OCI-LY7 (cell line): Measurements from ENCODE around the gene MNS1. TPM values are rescaled to one million over a fixed set of nuclear protein-coding genes. Genes with fewer than 3 reads are reported as not detected.
A peak's percentile ranks its signal among the peaks of the same experiment; 100 is the strongest.

ENCODE experiments used
- Bru-seq: library from RNA; stranded (reverse); fragments of 400-500 nt; gene quantifications from one replicate; lab custom pipeline; 2021; lab: Mats Ljungman, UMichigan
- BruChase-seq, 2 experiments: library from RNA; stranded (reverse); fragments of 400-500 nt; gene quantifications; one replicate each; lab custom pipeline; 2021; lab: Mats Ljungman, UMichigan
- BruUV-seq: library from RNA; stranded (reverse); fragments of 400-500 nt; replicated peaks from 2 replicates; lab custom pipeline; 2021; lab: Mats Ljungman, UMichigan
- CTCF ChIA-PET: fragments of 300-600 bp; sonication (Branson Sonifier 250); formaldehyde crosslinking; loops from one replicate; lab custom pipeline; 2022; ENCODE audit warnings: antibody characterized with exemption; ENCODE audit not compliant: unreplicated experiment; lab: Charles Lee
- POLR2A ChIA-PET: fragments of 300-600 bp; sonication (Branson Sonifier 250); formaldehyde crosslinking; loops from one replicate; lab custom pipeline; 2022; ENCODE audit warnings: antibody characterized with exemption; lab: Charles Lee
- DNase-seq: peaks from one replicate; pipeline ENCODE4 v3.0.0-alpha.2; 2015; ENCODE audit warnings: low spot score
- H2AFZ ChIP-seq: fragments of 200-600 bp; sonication (generic), shearing (Covaris generic); 2 replicates; pipeline ENCODE4 v1.6.1; 2014; ENCODE audit warnings: mild to moderate bottlenecking, antibody characterized with exemption, low read length, moderate library complexity
- H3K27ac ChIP-seq: fragments of 200-600 bp; sonication (generic); 2 replicates; pipeline ENCODE4 v1.5.1; 2014; ENCODE audit warnings: mixed run types, low read depth, mild to moderate bottlenecking, moderate library complexity, low read length, inconsistent platforms; ENCODE audit not compliant: poor library complexity, severe bottlenecking
- H3K36me3 ChIP-seq: fragments of 200-600 bp; sonication (generic); 2 replicates; pipeline ENCODE4 v1.6.1; 2014; ENCODE audit warnings: mild to moderate bottlenecking, antibody characterized with exemption, low read length, moderate library complexity, mixed read lengths; ENCODE audit not compliant: insufficient read depth
- H3K4me1 ChIP-seq: fragments of 200-600 bp; sonication (generic); 2 replicates; pipeline ENCODE4 v1.5.1; 2014; ENCODE audit warnings: mild to moderate bottlenecking, low read length; ENCODE audit not compliant: insufficient read depth, poor library complexity, severe bottlenecking
- H3K4me2 ChIP-seq: fragments of 200-600 bp; sonication (generic); 2 replicates; pipeline ENCODE4 v1.6.1; 2014; ENCODE audit warnings: mild to moderate bottlenecking, low read length
- H3K4me3 ChIP-seq: fragments of 200-600 bp; sonication (generic); 2 replicates; pipeline ENCODE4 v1.5.1; 2014; ENCODE audit warnings: mild to moderate bottlenecking, low read depth, low read length; ENCODE audit not compliant: poor library complexity, severe bottlenecking
- H3K79me2 ChIP-seq: fragments of 200-600 bp; sonication (generic); 2 replicates; pipeline ENCODE4 v1.6.1; 2016; ENCODE audit warnings: low read depth, mild to moderate bottlenecking, low read length, moderate library complexity, mixed read lengths; ENCODE audit not compliant: insufficient read depth
- H3K9me2 ChIP-seq: fragments of 200-600 bp; sonication (generic); 2 replicates; pipeline ENCODE4 v1.6.1; 2016; ENCODE audit warnings: mild to moderate bottlenecking, low read length, mixed read lengths; ENCODE audit not compliant: insufficient read depth
- H3K9me3 ChIP-seq: fragments of 200-600 bp; sonication (generic); 2 replicates; pipeline ENCODE4 v1.6.1; 2014; ENCODE audit warnings: mild to moderate bottlenecking, mixed run types, low read length, mixed read lengths
- H4K20me1 ChIP-seq: fragments of 200-600 bp; sonication (generic); 2 replicates; pipeline ENCODE4 v1.6.1; 2014; ENCODE audit warnings: mild to moderate bottlenecking, antibody characterized with exemption, low read length, moderate library complexity, mixed read lengths; ENCODE audit not compliant: insufficient read depth
- CTCF ChIP-seq: fragments of 200-600 bp; sonication (generic); conservative IDR thresholded peaks from 2 replicates; pipeline ENCODE4 v1.5.1; 2014; ENCODE audit warnings: mild to moderate bottlenecking, antibody characterized with exemption, low read length, moderate library complexity, mixed read lengths
- EZH2phosphoT487 ChIP-seq: fragments of 200-600 bp; sonication (generic); IDR thresholded peaks from 2 replicates; pipeline ENCODE4 v1.6.1; 2018; ENCODE audit warnings: low read depth, borderline replicate concordance, mild to moderate bottlenecking, mixed run types, antibody characterized with exemption, low read length, moderate library complexity, mixed read lengths
- intact Hi-C: fragments of 100-400 bp; cut with micrococcal nuclease; formaldehyde crosslinking; loops from one replicate; pipeline ENCODE4 v1.10.0; 2022; ENCODE audit not compliant: unreplicated experiment
- long read RNA-seq: library from polyadenylated mRNA; stranded (forward); transcript quantifications from one replicate; pipeline ENCODE4 v2.0.0, GENCODE V29; 2022
- total RNA-seq, 2 experiments: library from RNA; depleted of rRNA in 1 of 2; stranded (reverse); fragments of >200 nt in 1 of 2; shearing (Covaris generic) in 1 of 2; gene quantifications; 2 replicates each; pipeline ENCODE4 v1.2.3, GENCODE V29; 2014 to 2022

MNS1 gene, protein sequence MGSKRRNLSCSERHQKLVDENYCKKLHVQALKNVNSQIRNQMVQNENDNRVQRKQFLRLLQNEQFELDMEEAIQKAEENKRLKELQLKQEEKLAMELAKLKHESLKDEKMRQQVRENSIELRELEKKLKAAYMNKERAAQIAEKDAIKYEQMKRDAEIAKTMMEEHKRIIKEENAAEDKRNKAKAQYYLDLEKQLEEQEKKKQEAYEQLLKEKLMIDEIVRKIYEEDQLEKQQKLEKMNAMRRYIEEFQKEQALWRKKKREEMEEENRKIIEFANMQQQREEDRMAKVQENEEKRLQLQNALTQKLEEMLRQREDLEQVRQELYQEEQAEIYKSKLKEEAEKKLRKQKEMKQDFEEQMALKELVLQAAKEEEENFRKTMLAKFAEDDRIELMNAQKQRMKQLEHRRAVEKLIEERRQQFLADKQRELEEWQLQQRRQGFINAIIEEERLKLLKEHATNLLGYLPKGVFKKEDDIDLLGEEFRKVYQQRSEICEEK
- total RNA-seq (2014; rRNA removed; shearing (Covaris generic)): 1.8 and 2.9 TPM in 2 replicates
- 1.8 and 2.8 TPM in 2 replicates for total RNA-seq (2022)
- percentile 46 among the genes with signal in this experiment for Bru-seq, nascent RNA
- percentile 33 among the genes with signal in this experiment for BruChase-seq, experiment 1, labeled RNA remaining after a 6-hour chase
- percentile 41 among the genes with signal in this experiment for BruChase-seq, experiment 2, labeled RNA remaining after a 2-hour chase
- long read RNA-seq, partial matches to known transcripts: 0 of 3 reads
- long read RNA-seq, other reads (novel, unspliced or antisense): 1 of 3 reads

DNA sequence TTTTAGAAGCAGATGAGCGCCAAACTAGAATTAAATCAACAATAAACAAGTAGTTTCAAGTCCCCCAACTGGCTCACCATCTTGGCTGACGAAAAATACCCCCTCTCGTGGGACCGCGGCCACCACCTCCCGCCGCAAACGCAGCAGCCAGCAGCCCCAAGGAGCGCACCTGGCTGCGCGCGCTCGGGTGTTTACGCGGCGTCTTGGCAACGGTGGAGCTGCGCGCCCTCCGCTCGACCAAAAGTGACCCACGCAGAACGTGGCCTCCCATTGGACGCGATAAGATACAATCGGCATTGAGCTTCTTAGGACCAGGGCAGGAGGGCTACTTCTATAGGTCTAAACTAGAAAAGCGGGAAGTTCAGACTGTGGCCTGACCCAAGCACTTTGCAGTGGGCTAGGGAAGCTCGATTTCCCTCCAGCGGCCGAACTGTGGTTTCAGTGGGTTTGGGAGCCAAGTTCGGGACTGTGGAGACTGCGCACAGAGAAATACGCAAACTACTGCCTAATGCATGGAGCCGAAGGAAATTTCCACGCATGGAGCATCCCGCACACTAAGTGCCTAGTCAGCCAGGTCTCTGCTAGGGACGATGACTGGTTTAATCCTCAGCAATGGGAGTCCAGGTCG, at the start of gene MNS1:
Gene MNS1 (minus strand): TSS at position 245 of the 628 bp plus-strand sequence. CDS start 165 bp downstream, at position 80.
- H3K9me3 ChIP-seq: no peaks in the 10 kb centered on the region
- H4K20me1 ChIP-seq: no peaks in the 10 kb centered on the region
- H3K27ac ChIP-seq: no peak within 1 kb of the TSS
- H3K4me3 ChIP-seq: peak within 1 kb of the TSS; percentile 65
- H3K4me2 ChIP-seq: peak within 1 kb of the TSS; percentile 59
- H3K4me1 ChIP-seq: peaks cover 5% of the 10 kb centered on the region
- no peaks in the 10 kb centered on the region for H3K9me2 ChIP-seq
- TSS peak; percentile 72 for BruUV-seq
- no peaks in the 10 kb centered on the region for H3K79me2 ChIP-seq
- H2AFZ ChIP-seq: peak within 1 kb of the TSS; percentile 48; the same call in 1 of the 2 replicates
- ChIA-PET CTCF (no interaction called here), POLR2A (interaction anchor here (0.6 to 1.2 kb wide), 8 partner anchors 67 to 1063 kb away, joined by 3 to 8 read pairs (median 4); no protein-coding TSS in a partner anchor)
- intact Hi-C loops: no loop called here
- no peaks in the 10 kb centered on the region for H3K36me3 ChIP-seq
- peak; percentile 92 for DNase-seq
- TF ChIP-seq EZH2phosphoT487 (no peak), CTCF (no peak)

GRCh38 chr15:56496635-56497034, 31.7 kb upstream of the MNS1 start:
- BruUV-seq: no TSS peak
- ChIA-PET CTCF (interaction anchor here (1.4 kb wide), 1 partner anchor 37 kb away, joined by 8 read pairs; no protein-coding TSS in a partner anchor), POLR2A (interaction anchor here (0.6 to 1.0 kb wide), 4 partner anchors 38 to 826 kb away, joined by 3 read pairs; no protein-coding TSS in a partner anchor)
- Histone ChIP-seq H3K27ac (no peak overlapping the region), H4K20me1 (no peaks in the 10 kb centered on the region), H3K4me2 (peak overlapping the region; percentile 31; the same call in 1 of the 2 replicates), H3K9me2 (no peaks in the 10 kb centered on the region), H3K4me1 (peaks cover 8% of the 10 kb centered on the region), H3K4me3 (no peak overlapping the region), H2AFZ (peak overlapping the region; percentile 79), H3K36me3 (peaks cover 14% of the 10 kb centered on the region), H3K9me3 (0 out of 2 replicates have a peak, but pooled peaks cover 3% of the 10 kb centered on the region), H3K79me2 (no peaks in the 10 kb centered on the region)
- intact Hi-C loops: loop anchor here (2.0 to 10.0 kb wide), 5 partner anchors 111 to 1028 kb away; partner anchors contain the start of gene ZNF280D
- peak; percentile 88 for DNase-seq
- TF ChIP-seq EZH2phosphoT487 (no peak), CTCF (peak; percentile 98)
